Effector CD8-positive, alpha-beta T cell (primary cell): ENCODE results near the gene VGLL4.
"Not testable (repeated sequence)": the region's sequence is repeated elsewhere in the genome, so short reads cannot be mapped to it uniquely, and the experiment has no call there.

Experiments
- DNase-seq: peaks from one replicate; lab custom pipeline; 2025; lab: John Stamatoyannopoulos, UW

Gene VGLL4

GRCh38 chr3:11606865-11607440 lies 36.8 kb downstream of the VGLL4 start:
- DNase-seq: no peak

GRCh38 chr3:11606090-11606784 lies 37.5 kb downstream of the VGLL4 start:
- DNase-seq: no peak

- DNase-seq: no peak
Measured at GRCh38 chr3:11605398-11605797, 38.3 kb downstream of the VGLL4 start.

- no peak for DNase-seq
Measured at GRCh38 chr3:11604139-11604892, 39.4 kb downstream of the VGLL4 start.

GRCh38 chr3:11603628-11604027 lies 40.1 kb downstream of the VGLL4 start:
- no peak for DNase-seq

- no peak for DNase-seq
Measured at GRCh38 chr3:11602886-11603527, 40.7 kb downstream of the VGLL4 start.

GRCh38 chr3:11602239-11602840 lies 41.4 kb downstream of the VGLL4 start:
- no peak for DNase-seq

- no peak for DNase-seq
Measured at GRCh38 chr3:11601446-11602238, 42.1 kb downstream of the VGLL4 start.

- DNase-seq: no peak
Measured at GRCh38 chr3:11600501-11601282, 43.0 kb downstream of the VGLL4 start.

GRCh38 chr3:11596387-11596786 lies 47.3 kb downstream of the VGLL4 start:
- no peak for DNase-seq

- not testable (repeated sequence) for DNase-seq
Measured at GRCh38 chr3:11595024-11595423, 48.7 kb downstream of the VGLL4 start.

GRCh38 chr3:11593318-11594034 lies 50.2 kb downstream of the VGLL4 start:
- DNase-seq: no peak

GRCh38 chr3:11592445-11593298 lies 51.0 kb downstream of the VGLL4 start:
- DNase-seq: no peak

- DNase-seq: no peak
Measured at GRCh38 chr3:11591391-11592282, 52.1 kb downstream of the VGLL4 start.

GRCh38 chr3:11591002-11591355 lies 52.7 kb downstream of the VGLL4 start:
- DNase-seq: no peak

- no peak for DNase-seq
Measured at GRCh38 chr3:11589706-11590105, 54.0 kb downstream of the VGLL4 start.

GRCh38 chr3:11588755-11589154 lies 55.0 kb downstream of the VGLL4 start:
- DNase-seq: no peak

GRCh38 chr3:11588338-11588737 lies 55.4 kb downstream of the VGLL4 start:
- no peak for DNase-seq
